NCI-H2227 treated with DMSO at 0.1 percent for 48 hours (cell line): ENCODE results near the gene UBA52.
"Not testable (repeated sequence)": the region's sequence is repeated elsewhere in the genome, so short reads cannot be mapped to it uniquely, and the experiment has no call there.

Experiments
- DNase-seq: peaks from one replicate; lab custom pipeline; 2025; lab: John Stamatoyannopoulos, UW

UBA52 gene

GRCh38 chr19:18557411-18558201 lies 14.1 kb upstream of the UBA52 start, which contains the start of gene KXD1:
Gene KXD1 (plus strand): TSS chr19:18557870. CDS start chr19:18562057, 4,187 bp downstream.
- DNase-seq, result peak; percentile 92

GRCh38 chr19:18558202-18558555 lies 13.5 kb upstream of the UBA52 start:
- no peak for DNase-seq

GRCh38 chr19:18558604-18559003 lies 13.1 kb upstream of the UBA52 start:
- DNase-seq, result no peak

- DNase-seq, result no peak
These were observed 12.0 kb upstream of the UBA52 start for GRCh38 chr19:18559685-18560084.

GRCh38 chr19:18562086-18562485 lies 9.6 kb upstream of the UBA52 start:
- no peak for DNase-seq

GRCh38 chr19:18566953-18567352 lies 4.7 kb upstream of the UBA52 start:
- no peak for DNase-seq

- DNase-seq, result no peak
These were observed 3.3 kb upstream of the UBA52 start for GRCh38 chr19:18568367-18568766.

- no peak for DNase-seq
These were observed 3.1 kb downstream of the UBA52 start for GRCh38 chr19:18574691-18575291.

- no peak for DNase-seq
These were observed 4.7 kb downstream of the UBA52 start for GRCh38 chr19:18576383-18576782.

GRCh38 chr19:18577365-18577914 lies 5.8 kb downstream of the UBA52 start:
- DNase-seq, result no peak

GRCh38 chr19:18580311-18580710 lies 8.7 kb downstream of the UBA52 start:
- DNase-seq, result no peak

- DNase-seq, result no peak
These were observed 14.6 kb downstream of the UBA52 start for GRCh38 chr19:18586306-18586705.

- no peak for DNase-seq
These were observed 15.9 kb downstream of the UBA52 start for GRCh38 chr19:18587561-18587960.

- no peak for DNase-seq
These were observed 16.4 kb downstream of the UBA52 start for GRCh38 chr19:18587962-18588610.

GRCh38 chr19:18588611-18589379 lies 17.1 kb downstream of the UBA52 start, which contains the start of gene REX1BD:
Gene REX1BD (plus strand): TSS chr19:18588798. CDS start chr19:18588802, 4 bp downstream.
- peak; percentile 53 for DNase-seq

- DNase-seq, result peak; percentile 72
These were observed 18.0 kb downstream of the UBA52 start for GRCh38 chr19:18589380-18590272.

- DNase-seq, result peak; percentile 91
These were observed 18.9 kb downstream of the UBA52 start for GRCh38 chr19:18590273-18591272.

GRCh38 chr19:18591735-18592385 lies 20.2 kb downstream of the UBA52 start:
- DNase-seq, result no peak

GRCh38 chr19:18592732-18593131 lies 21.1 kb downstream of the UBA52 start:
- not testable (repeated sequence) for DNase-seq
